Adipocyte (in vitro differentiated cells): Measurements from ENCODE around the gene NBPF1.
"Not testable (repeated sequence)": the region's sequence is repeated elsewhere in the genome, so short reads cannot be mapped to it uniquely, and the experiment has no call there.

ENCODE experiments used
- DNase-seq: peaks from one replicate; pipeline ENCODE4 v3.0.0-alpha.2; 2015; ENCODE audit warnings: low read depth
- H3K27me3 ChIP-seq: replicated peaks from 2 replicates; pipeline ENCODE4 v1.7.0; 2013; ENCODE audit warnings: mild to moderate bottlenecking, low read length, moderate library complexity; ENCODE audit not compliant: control insufficient read depth, insufficient read depth
- H3K36me3 ChIP-seq: 2 replicates; pipeline ENCODE4 v1.7.0; 2013; ENCODE audit warnings: low read length, mild to moderate bottlenecking, moderate library complexity; ENCODE audit not compliant: control insufficient read depth, insufficient read depth, severe bottlenecking
- H3K4me1 ChIP-seq: 2 replicates; pipeline ENCODE4 v1.7.0; 2013; ENCODE audit warnings: mild to moderate bottlenecking, low read length, moderate library complexity; ENCODE audit not compliant: control insufficient read depth, insufficient read depth
- H3K4me3 ChIP-seq: 2 replicates; pipeline ENCODE4 v1.7.0; 2013; ENCODE audit warnings: mild to moderate bottlenecking, low read length, moderate library complexity
- H3K9ac ChIP-seq: 2 replicates; pipeline ENCODE4 v1.7.0; 2013; ENCODE audit warnings: mild to moderate bottlenecking, low read length, moderate library complexity
- H3K9me3 ChIP-seq: 2 replicates; pipeline ENCODE4 v1.7.0; 2013; ENCODE audit warnings: mild to moderate bottlenecking, low read length, moderate library complexity; ENCODE audit not compliant: control insufficient read depth

NBPF1 gene

GRCh38 chr1:16646061-16646664, 32.8 kb upstream of the NBPF1 start:
- not testable (repeated sequence) for DNase-seq, H3K27me3 ChIP-seq, H3K4me3 ChIP-seq, H3K9me3 ChIP-seq, H3K9ac ChIP-seq, H3K36me3 ChIP-seq
- peaks cover 22% of the 10 kb centered on the region for H3K4me1 ChIP-seq

GRCh38 chr1:16645271-16646060, 32.1 kb upstream of the NBPF1 start:
- DNase-seq, H3K9me3 ChIP-seq, H3K36me3 ChIP-seq, H3K27me3 ChIP-seq: not testable (repeated sequence)
- Histone ChIP-seq H3K9ac (peak overlapping the region; percentile 95), H3K4me1 (peaks cover 22% of the 10 kb centered on the region), H3K4me3 (peak overlapping the region; percentile 94)

GRCh38 chr1:16644482-16645270, 31.3 kb upstream of the NBPF1 start:
- not testable (repeated sequence) for H3K9me3 ChIP-seq, H3K36me3 ChIP-seq, H3K27me3 ChIP-seq
- peak overlapping the region; percentile 94 for H3K4me3 ChIP-seq
- DNase-seq = peak; percentile 100
- H3K4me1 ChIP-seq = peaks cover 22% of the 10 kb centered on the region
- peak overlapping the region; percentile 95 for H3K9ac ChIP-seq

- no peaks in the 10 kb centered on the region for H3K27me3 ChIP-seq
- peak overlapping the region; percentile 94 for H3K4me3 ChIP-seq
- H3K9me3 ChIP-seq = no peaks in the 10 kb centered on the region
- no peaks in the 10 kb centered on the region for H3K36me3 ChIP-seq
- DNase-seq = no peak
- H3K9ac ChIP-seq = peak overlapping the region; percentile 95
- H3K4me1 ChIP-seq = peaks cover 22% of the 10 kb centered on the region
These were observed 30.8 kb upstream of the NBPF1 start for GRCh38 chr1:16644193-16644481.

- not testable (repeated sequence) for H3K27me3 ChIP-seq, H3K36me3 ChIP-seq, H3K9me3 ChIP-seq
- DNase-seq = peak; percentile 62
- Histone ChIP-seq H3K9ac (peak overlapping the region; percentile 95), H3K4me1 (peaks cover 22% of the 10 kb centered on the region), H3K4me3 (peak overlapping the region; percentile 94)
These were observed 30.3 kb upstream of the NBPF1 start for GRCh38 chr1:16643476-16644192.

GRCh38 chr1:16643001-16643411, 29.6 kb upstream of the NBPF1 start:
- H3K36me3 ChIP-seq, H3K9me3 ChIP-seq, H3K27me3 ChIP-seq, DNase-seq: not testable (repeated sequence)
- peak overlapping the region; percentile 6 for H3K9ac ChIP-seq
- peaks cover 22% of the 10 kb centered on the region for H3K4me1 ChIP-seq
- H3K4me3 ChIP-seq = peak overlapping the region; percentile 94

- Histone ChIP-seq H3K4me1 (peaks cover 22% of the 10 kb centered on the region), H3K9ac (peak overlapping the region; percentile 6)
- H3K9me3 ChIP-seq, H3K27me3 ChIP-seq, H3K36me3 ChIP-seq, DNase-seq, H3K4me3 ChIP-seq: not testable (repeated sequence)
These were observed 28.9 kb upstream of the NBPF1 start for GRCh38 chr1:16642025-16642966.

- peaks cover 22% of the 10 kb centered on the region for H3K4me1 ChIP-seq
- H3K9ac ChIP-seq, DNase-seq, H3K4me3 ChIP-seq, H3K27me3 ChIP-seq, H3K36me3 ChIP-seq, H3K9me3 ChIP-seq: not testable (repeated sequence)
These were observed 28.0 kb upstream of the NBPF1 start for GRCh38 chr1:16641159-16641975.

- not testable (repeated sequence) for H3K9ac ChIP-seq, H3K27me3 ChIP-seq, H3K4me3 ChIP-seq, H3K36me3 ChIP-seq, H3K9me3 ChIP-seq, DNase-seq
- peaks cover 13% of the 10 kb centered on the region for H3K4me1 ChIP-seq
These were observed 26.0 kb upstream of the NBPF1 start for GRCh38 chr1:16639091-16640031.
